Neuronal stem cell (in vitro differentiated cells): ENCODE data around the gene MREG.

Source experiments
- DNase-seq: peaks from one replicate; pipeline ENCODE4 v3.0.0-alpha.2; 2013; ENCODE audit warnings: low spot score
- H2AFZ ChIP-seq: one replicate; pipeline ENCODE4 v1.6.1; 2013; ENCODE audit warnings: mild to moderate bottlenecking, low read length, inconsistent platforms
- H2AK5ac ChIP-seq: 2 replicates; pipeline ENCODE4 v1.6.1; 2013; ENCODE audit warnings: low read depth, mild to moderate bottlenecking, inconsistent platforms, low read length, moderate library complexity, mixed read lengths
- H2BK120ac ChIP-seq: 2 replicates; pipeline ENCODE4 v1.6.1; 2013; ENCODE audit warnings: low read depth, mild to moderate bottlenecking, inconsistent platforms, low read length, moderate library complexity, mixed read lengths
- H2BK12ac ChIP-seq: one replicate; pipeline ENCODE4 v1.6.1; 2013; ENCODE audit warnings: low read length, inconsistent platforms
- H2BK15ac ChIP-seq: 2 replicates; pipeline ENCODE4 v1.6.1; 2013; ENCODE audit warnings: mild to moderate bottlenecking, low read length, inconsistent platforms, mixed read lengths
- H2BK5ac ChIP-seq: one replicate; pipeline ENCODE4 v1.6.1; 2013; ENCODE audit warnings: inconsistent platforms, mild to moderate bottlenecking, low read length, moderate library complexity
- H3K14ac ChIP-seq: one replicate; pipeline ENCODE4 v1.6.1; 2013; ENCODE audit warnings: low read length, inconsistent platforms
- H3K18ac ChIP-seq: 2 replicates; pipeline ENCODE4 v1.6.1; 2013; ENCODE audit warnings: low read length, inconsistent platforms
- H3K23ac ChIP-seq: 2 replicates; pipeline ENCODE4 v1.6.1; 2013; ENCODE audit warnings: low read depth, mild to moderate bottlenecking, mixed read lengths, low read length, inconsistent platforms; ENCODE audit not compliant: poor library complexity
- H3K27ac ChIP-seq: replicated peaks from 3 replicates; pipeline ENCODE4 v1.5.1; 2013; ENCODE audit warnings: low read length, inconsistent platforms
- H3K27me3 ChIP-seq, 3 experiments: 2 replicates each; pipeline ENCODE4 v1.6.1; 2013; ENCODE audit warnings: low read length in 3 of 3, mild to moderate bottlenecking in 2 of 3, inconsistent platforms in 1 of 3, low read depth in 1 of 3, mixed read lengths in 1 of 3, moderate library complexity in 1 of 3; ENCODE audit not compliant: control insufficient read depth in 3 of 3, insufficient read depth in 3 of 3
- H3K36me3 ChIP-seq, 2 donors: replicated peaks in 1 of 2; 2 replicates each; pipeline ENCODE4 v1.6.1; 2013; ENCODE audit warnings: low read length in 2 of 2; ENCODE audit not compliant: control insufficient read depth in 2 of 2, insufficient read depth in 2 of 2
- H3K4ac ChIP-seq: 2 replicates; pipeline ENCODE4 v1.6.1; 2013; ENCODE audit warnings: inconsistent platforms, mild to moderate bottlenecking, low read length, moderate library complexity
- H3K4me1 ChIP-seq, 2 donors: 1 replicate in 1 of 2; 2 replicates in 1 of 2; pipeline ENCODE4 v1.6.1; 2013; ENCODE audit warnings: low read length in 2 of 2, low read depth in 1 of 2; ENCODE audit not compliant: control insufficient read depth in 2 of 2, insufficient read depth in 1 of 2
- H3K4me2 ChIP-seq: one replicate; pipeline ENCODE4 v1.6.1; 2013; ENCODE audit warnings: mild to moderate bottlenecking, low read length, inconsistent platforms; ENCODE audit not compliant: insufficient read depth, poor library complexity, severe bottlenecking
- H3K4me3 ChIP-seq, 2 donors: 2 replicates each; pipeline ENCODE4 v1.5.1; 2013; ENCODE audit warnings: low read length in 2 of 2, mild to moderate bottlenecking in 2 of 2, inconsistent platforms in 1 of 2, moderate library complexity in 1 of 2
- H3K79me1 ChIP-seq: one replicate; pipeline ENCODE4 v1.6.1; 2013; ENCODE audit warnings: low read depth, mild to moderate bottlenecking, inconsistent platforms, low read length, moderate library complexity
- H3K9ac ChIP-seq: one replicate; pipeline ENCODE4 v1.6.1; 2013; ENCODE audit warnings: mild to moderate bottlenecking, low read depth, low read length, inconsistent platforms; ENCODE audit not compliant: poor library complexity
- H3K9me3 ChIP-seq, 2 donors: replicated peaks in 1 of 2; 2 replicates each; pipeline versions ENCODE3 to v1.6.1; 2013; ENCODE audit warnings: low read length in 2 of 2, mild to moderate bottlenecking in 2 of 2, inconsistent platforms in 1 of 2, low read depth in 1 of 2, mixed read lengths in 1 of 2, moderate library complexity in 1 of 2; ENCODE audit not compliant: control insufficient read depth in 2 of 2, insufficient read depth in 1 of 2
- H4K8ac ChIP-seq: one replicate; pipeline ENCODE4 v1.6.1; 2013; ENCODE audit warnings: low read depth, mild to moderate bottlenecking, inconsistent platforms, low read length, moderate library complexity
- H4K91ac ChIP-seq: one replicate; pipeline ENCODE4 v1.6.1; 2013; ENCODE audit warnings: low read length, low read depth, mild to moderate bottlenecking, inconsistent platforms; ENCODE audit not compliant: poor library complexity
- WGBS, 2 donors: extraction: QIAGEN DNeasy Blood & Tissue Kit; methylation state at CpG; one replicate each; pipeline ENCODE4 v1.1.7; 2013; ENCODE audit warnings: missing lambda C conversion rate in 2 of 2, mixed read lengths in 1 of 2; ENCODE audit not compliant: insufficient read length in 2 of 2, insufficient replicate concordance in 1 of 2; ENCODE audit errors: extremely low coverage in 2 of 2; 5-methylcytosine and 5-hydroxymethylcytosine counted together

The MREG gene

GRCh38 chr2:215903203-215903602 is 110.1 kb downstream of the MREG start:
- Histone ChIP-seq H3K4me2 (no peak overlapping the region), H2BK12ac (no peak overlapping the region), H2AFZ (no peak overlapping the region), H3K4me1 (no peaks in the 10 kb centered on the region), H3K14ac (no peak overlapping the region), H2BK120ac (no peak overlapping the region), H4K91ac (no peak overlapping the region), H3K4me3 (no peak overlapping the region), H3K9ac (no peak overlapping the region), H2AK5ac (no peak overlapping the region), H3K27me3 (peaks cover 0 to 5% (median 0%) of the 10 kb centered on the region in 3 experiments), H3K79me1 (no peaks in the 10 kb centered on the region), H3K9me3 (no peaks in the 10 kb centered on the region), H2BK5ac (no peak overlapping the region), H3K23ac (no peak overlapping the region), H3K4ac (no peak overlapping the region), H2BK15ac (no peak overlapping the region), H3K18ac (no peak overlapping the region), H3K27ac (no peak overlapping the region), H4K8ac (no peak overlapping the region), H3K36me3 (no peaks in the 10 kb centered on the region)
- no CpG with 5 or more reads among the region's 1 CpG for WGBS, 2 donors
- DNase-seq, result no peak

GRCh38 chr2:215901796-215902195 is 111.6 kb downstream of the MREG start:
- H2BK12ac ChIP-seq, result no peak overlapping the region
- no peak overlapping the region for H2BK5ac ChIP-seq
- H3K4me3 ChIP-seq, result no peak overlapping the region

DNA sequence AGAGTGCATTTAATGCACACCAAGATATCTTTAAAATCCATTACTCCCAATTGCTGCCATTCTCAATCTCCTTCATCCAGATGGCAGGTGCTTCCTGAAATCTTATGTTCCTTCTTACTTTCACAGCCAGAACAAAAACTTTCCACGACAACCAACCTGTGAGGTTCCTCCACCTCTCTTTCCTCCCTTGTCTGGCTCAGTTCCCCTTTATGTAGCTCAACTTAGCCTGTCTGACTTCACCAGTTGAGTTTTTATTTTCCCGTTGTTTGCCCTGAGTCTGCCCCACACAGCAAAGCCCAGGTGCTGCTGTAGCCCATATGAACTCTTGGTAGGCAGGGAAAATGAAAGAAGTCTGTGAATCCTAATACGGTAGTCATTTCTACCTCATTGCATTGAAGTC is 112.5 kb downstream of the MREG start:
- WGBS, 2 donors, result no CpG with 5 or more reads among the region's 3 CpGs
- H3K4me3 ChIP-seq, result no peak overlapping the region
- no peak overlapping the region for H2AK5ac ChIP-seq

More at GRCh38 chr2:215901796-215902195, 111.6 kb downstream of the MREG start:
- Histone ChIP-seq H4K91ac (no peak overlapping the region), H3K4me1 (no peaks in the 10 kb centered on the region), H3K18ac (no peak overlapping the region), H3K4me2 (no peak overlapping the region), H3K9ac (no peak overlapping the region), H2AFZ (no peak overlapping the region), H3K27me3 (peaks cover 0 to 5% (median 0%) of the 10 kb centered on the region in 3 experiments), H3K23ac (no peak overlapping the region), H3K79me1 (no peaks in the 10 kb centered on the region), H2BK120ac (no peak overlapping the region), H2AK5ac (no peak overlapping the region), H3K27ac (no peak overlapping the region), H3K4ac (no peak overlapping the region), H3K14ac (no peak overlapping the region), H3K9me3 (no peaks in the 10 kb centered on the region), H2BK15ac (no peak overlapping the region), H3K36me3 (no peaks in the 10 kb centered on the region), H4K8ac (no peak overlapping the region)
- no peak for DNase-seq
- no CpG with 5 or more reads among the region's 3 CpGs for WGBS, 2 donors

GRCh38 chr2:215900203-215900611 is 113.1 kb downstream of the MREG start:
- H2AFZ ChIP-seq, result no peak overlapping the region
- H2BK15ac ChIP-seq, result no peak overlapping the region
- H3K18ac ChIP-seq, result no peak overlapping the region
- H3K27ac ChIP-seq, result no peak overlapping the region
- H4K8ac ChIP-seq, result no peak overlapping the region
- H2BK5ac ChIP-seq, result no peak overlapping the region
- H2BK120ac ChIP-seq, result no peak overlapping the region
- peaks cover 0 to 5% (median 0%) of the 10 kb centered on the region in 3 experiments for H3K27me3 ChIP-seq
- no peak overlapping the region for H3K23ac ChIP-seq
- H3K4me2 ChIP-seq, result no peak overlapping the region
- DNase-seq, result no peak
- no peak overlapping the region for H3K4me3 ChIP-seq
- H3K4ac ChIP-seq, result no peak overlapping the region
- no peak overlapping the region for H3K9ac ChIP-seq
- H3K14ac ChIP-seq, result no peak overlapping the region
- H4K91ac ChIP-seq, result no peak overlapping the region
- no peak overlapping the region for H2BK12ac ChIP-seq
- no CpG with 5 or more reads among the region's 4 CpGs for WGBS, 2 donors
- H3K9me3 ChIP-seq, result no peaks in the 10 kb centered on the region
- H2AK5ac ChIP-seq, result no peak overlapping the region
- H3K79me1 ChIP-seq, result no peaks in the 10 kb centered on the region
- H3K4me1 ChIP-seq, result no peaks in the 10 kb centered on the region
- H3K36me3 ChIP-seq, result no peaks in the 10 kb centered on the region

More for the DNA sequence above, 112.5 kb downstream of the MREG start:
- Histone ChIP-seq H3K4ac (no peak overlapping the region), H3K4me1 (no peaks in the 10 kb centered on the region), H3K18ac (no peak overlapping the region), H4K8ac (no peak overlapping the region), H3K36me3 (no peaks in the 10 kb centered on the region), H3K4me2 (no peak overlapping the region), H4K91ac (no peak overlapping the region), H2BK12ac (no peak overlapping the region), H3K79me1 (no peaks in the 10 kb centered on the region), H3K23ac (no peak overlapping the region), H3K27me3 (peaks cover 0 to 5% (median 0%) of the 10 kb centered on the region in 3 experiments), H2AFZ (no peak overlapping the region), H3K27ac (no peak overlapping the region), H2BK120ac (no peak overlapping the region), H3K9me3 (no peaks in the 10 kb centered on the region), H3K14ac (no peak overlapping the region), H3K9ac (no peak overlapping the region), H2BK5ac (no peak overlapping the region), H2BK15ac (no peak overlapping the region)
- no peak for DNase-seq
